Right kidney (tissue), 1 donor: Measurements from ENCODE around the gene FAM120AOS.
A peak's percentile ranks its signal among the peaks of the same experiment; 100 is the strongest.

ENCODE experiments used
- DNase-seq: peaks from one replicate; pipeline ENCODE4 v3.0.0-alpha.2; 2016

FAM120AOS gene

GRCh38 chr9:93468763-93469456 lies 15.5 kb upstream of the FAM120AOS start:
- peak; percentile 35 for DNase-seq

GRCh38 chr9:93467462-93467861 lies 14.1 kb upstream of the FAM120AOS start:
- no peak for DNase-seq

- no peak for DNase-seq
Measured at GRCh38 chr9:93467062-93467416, 13.7 kb upstream of the FAM120AOS start.

- DNase-seq, result no peak
Measured at GRCh38 chr9:93466416-93467061, 13.2 kb upstream of the FAM120AOS start.

GRCh38 chr9:93465855-93466254 lies 12.5 kb upstream of the FAM120AOS start:
- no peak for DNase-seq

GRCh38 chr9:93464876-93465275 lies 11.5 kb upstream of the FAM120AOS start:
- DNase-seq, result no peak

- DNase-seq, result no peak
Measured at GRCh38 chr9:93464395-93464794, 11.0 kb upstream of the FAM120AOS start.

- no peak for DNase-seq
Measured at GRCh38 chr9:93463638-93464248, 10.4 kb upstream of the FAM120AOS start.

- no peak for DNase-seq
Measured at GRCh38 chr9:93461821-93462220, 8.4 kb upstream of the FAM120AOS start.

- no peak for DNase-seq
Measured at GRCh38 chr9:93461414-93461743, 8.0 kb upstream of the FAM120AOS start.

GRCh38 chr9:93460689-93461413 lies 7.5 kb upstream of the FAM120AOS start:
- no peak for DNase-seq

GRCh38 chr9:93459432-93459847 lies 6.1 kb upstream of the FAM120AOS start:
- no peak for DNase-seq

- no peak for DNase-seq
Measured at GRCh38 chr9:93458712-93459111, 5.3 kb upstream of the FAM120AOS start.

GRCh38 chr9:93457006-93457405 lies 3.6 kb upstream of the FAM120AOS start:
- DNase-seq, result no peak

GRCh38 chr9:93456504-93456903 lies 3.1 kb upstream of the FAM120AOS start:
- DNase-seq, result no peak

- DNase-seq, result no peak
Measured at GRCh38 chr9:93456022-93456421, 2.6 kb upstream of the FAM120AOS start.

- no peak for DNase-seq
Measured at GRCh38 chr9:93452710-93453046, 703 bp downstream of the FAM120AOS start.

- DNase-seq, result peak; percentile 89
Measured at GRCh38 chr9:93451849-93452709, 1.3 kb downstream of the FAM120AOS start.

GRCh38 chr9:93450945-93451815 lies 2.2 kb downstream of the FAM120AOS start, which contains the start of gene FAM120A:
TSS of gene FAM120A (plus strand) at chr9:93451685. CDS start at chr9:93451916, 231 bp downstream.
- DNase-seq, result peak; percentile 97

- no peak for DNase-seq
Measured at GRCh38 chr9:93447655-93448054, 5.7 kb downstream of the FAM120AOS start.

- no peak for DNase-seq
Measured at GRCh38 chr9:93446073-93446472, 7.3 kb downstream of the FAM120AOS start.
